GM12891 (cell line): ENCODE results near the gene RNU6-1.

Experiments used
- DNase-seq: peaks from one replicate; pipeline ENCODE4 v3.0.0; 2011; ENCODE audit warnings: low spot score; ENCODE audit not compliant: insufficient read length
- FAIRE-seq: peaks from 2 replicates; lab custom pipeline; 2011; peaks lifted over from hg19 to GRCh38; lab: Jason Lieb, UNC
- PAX5 ChIP-seq: IDR thresholded peaks from 2 replicates; pipeline ENCODE4 v1.6.1; 2011; ENCODE audit warnings: low read length, moderate library complexity, mild to moderate bottlenecking; ENCODE audit not compliant: insufficient read depth, severe bottlenecking
- POLR2A ChIP-seq: IDR thresholded peaks from 2 replicates; pipeline ENCODE4 v1.6.1; 2011; ENCODE audit warnings: low read depth, low read length, control low read depth
- POLR2AphosphoS5 ChIP-seq: IDR thresholded peaks from 2 replicates; pipeline ENCODE4 v1.6.1; 2011; ENCODE audit warnings: low read depth, low read length, control low read depth
- POU2F2 ChIP-seq: IDR thresholded peaks from 2 replicates; pipeline ENCODE4 v1.6.1; 2011; ENCODE audit warnings: low read depth, mild to moderate bottlenecking, control low read depth, low read length, moderate library complexity
- SPI1 ChIP-seq: IDR thresholded peaks from 2 replicates; pipeline ENCODE4 v1.6.1; 2011; ENCODE audit warnings: low read depth, low read length, control low read depth
- TAF1 ChIP-seq: IDR thresholded peaks from 2 replicates; pipeline ENCODE4 v1.6.1; 2011; ENCODE audit warnings: low read depth, low read length, control low read depth

Gene RNU6-1

DNA sequence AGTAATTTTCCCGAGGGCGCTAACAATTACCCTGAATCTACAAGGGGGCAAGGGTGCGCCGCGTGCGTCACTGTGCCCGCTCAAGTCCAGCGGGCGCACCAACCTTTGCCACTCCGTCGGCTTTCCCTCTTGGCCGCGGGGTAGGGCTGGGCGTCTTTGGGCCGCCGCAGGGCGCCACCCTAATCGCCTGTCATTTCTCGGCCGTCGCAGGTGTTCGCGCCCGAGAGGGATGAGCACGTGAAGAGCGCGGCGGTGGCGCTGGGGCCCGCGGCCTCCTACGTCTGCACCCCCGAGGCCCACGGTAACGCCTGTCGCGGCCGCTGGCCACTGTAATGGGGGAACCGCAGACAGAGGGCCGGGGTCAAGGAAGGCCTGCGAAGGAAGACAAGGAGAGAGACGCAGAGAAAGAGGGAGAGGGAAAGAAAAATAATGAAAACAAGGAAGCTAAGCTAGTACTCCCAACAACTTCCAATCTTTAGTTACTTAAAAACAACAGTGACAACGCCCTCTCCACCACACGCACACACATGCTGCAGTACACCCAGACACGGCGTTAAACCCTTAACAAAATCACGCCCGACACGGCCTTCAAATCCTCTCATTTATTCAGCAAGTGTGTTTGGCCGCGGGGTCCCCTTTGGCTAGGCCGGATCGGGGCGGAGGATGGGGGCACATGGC is 10.7 kb downstream of the RNU6-1 start:
- FAIRE-seq = no peak
- TF ChIP-seq POLR2A (no peak), SPI1 (no peak), PAX5 (no peak), POLR2AphosphoS5 (no peak), TAF1 (no peak), POU2F2 (no peak)
- no peak for DNase-seq

DNA sequence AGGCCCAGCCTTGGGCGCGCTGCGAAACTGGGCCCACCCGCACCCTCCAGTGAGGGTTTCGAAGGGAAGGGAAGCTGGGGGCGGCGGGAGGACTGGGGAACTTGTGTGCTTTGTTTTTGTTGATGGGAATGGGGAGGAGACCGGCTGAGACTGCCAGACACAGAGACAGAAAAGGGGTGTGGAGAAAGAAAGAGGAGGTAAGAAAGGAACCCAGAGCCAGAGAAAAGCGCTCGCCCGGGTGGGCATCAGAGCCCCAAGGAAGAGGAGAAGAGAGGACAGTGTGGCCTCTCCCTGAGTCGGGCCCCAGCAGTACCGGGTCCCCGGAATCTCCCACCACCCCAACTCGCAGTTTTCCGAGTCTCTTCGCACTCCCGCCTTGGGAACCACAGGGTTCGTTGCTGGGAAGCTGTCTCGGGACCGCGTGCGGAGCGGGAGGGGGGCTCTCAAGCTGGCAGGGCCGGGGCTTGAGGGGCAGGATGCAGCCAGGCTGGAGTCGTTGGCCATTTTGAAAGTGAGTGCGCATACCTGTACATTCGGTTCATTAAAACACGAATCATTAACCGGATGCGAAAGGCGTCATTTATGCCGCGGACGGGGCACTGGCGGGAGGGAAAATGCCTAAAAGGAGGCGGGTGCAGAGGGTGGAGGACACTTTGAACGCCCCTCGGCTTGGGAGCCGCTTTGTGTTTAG is 11.4 kb downstream of the RNU6-1 start:
- TF ChIP-seq POU2F2 (no peak), SPI1 (no peak), POLR2AphosphoS5 (no peak), TAF1 (no peak), PAX5 (no peak), POLR2A (no peak)
- DNase-seq = no peak
- FAIRE-seq = no peak

DNA sequence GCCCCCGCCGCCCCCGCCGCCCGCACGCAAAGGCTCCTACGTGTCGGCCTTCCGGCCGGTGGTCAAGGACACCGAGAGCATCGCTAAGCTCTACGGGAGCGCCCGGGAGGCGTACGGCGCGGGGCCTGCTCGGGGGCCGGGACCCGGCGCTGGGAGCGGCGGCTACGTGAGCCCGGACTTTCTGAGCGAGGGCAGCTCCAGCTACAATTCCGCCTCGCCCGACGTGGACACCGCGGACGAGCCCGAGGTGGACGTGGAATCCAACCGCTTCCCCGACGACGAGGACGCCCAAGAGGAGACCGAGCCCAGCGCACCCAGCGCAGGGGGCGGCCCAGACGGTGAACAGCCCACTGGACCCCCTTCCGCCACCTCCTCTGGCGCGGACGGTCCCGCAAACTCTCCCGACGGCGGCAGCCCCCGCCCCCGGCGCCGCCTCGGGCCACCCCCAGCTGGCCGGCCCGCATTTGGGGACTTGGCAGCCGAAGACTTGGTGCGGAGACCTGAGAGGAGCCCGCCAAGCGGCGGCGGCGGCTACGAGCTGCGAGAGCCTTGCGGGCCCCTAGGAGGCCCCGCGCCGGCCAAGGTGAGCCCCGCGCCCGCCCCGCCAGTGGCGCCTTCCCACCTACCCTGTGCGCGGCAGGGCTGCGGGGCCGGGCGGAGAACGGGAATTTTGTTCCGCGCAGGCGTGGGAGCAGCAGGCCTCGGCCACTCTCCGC is 12.1 kb downstream of the RNU6-1 start:
- no peak for TF ChIP-seq POU2F2
- TF ChIP-seq SPI1 = no peak
- no peak for TF ChIP-seq TAF1
- no peak for TF ChIP-seq POLR2A
- TF ChIP-seq POLR2AphosphoS5 = no peak
- no peak for TF ChIP-seq PAX5
- FAIRE-seq (no peak), DNase-seq (no peak)

DNA sequence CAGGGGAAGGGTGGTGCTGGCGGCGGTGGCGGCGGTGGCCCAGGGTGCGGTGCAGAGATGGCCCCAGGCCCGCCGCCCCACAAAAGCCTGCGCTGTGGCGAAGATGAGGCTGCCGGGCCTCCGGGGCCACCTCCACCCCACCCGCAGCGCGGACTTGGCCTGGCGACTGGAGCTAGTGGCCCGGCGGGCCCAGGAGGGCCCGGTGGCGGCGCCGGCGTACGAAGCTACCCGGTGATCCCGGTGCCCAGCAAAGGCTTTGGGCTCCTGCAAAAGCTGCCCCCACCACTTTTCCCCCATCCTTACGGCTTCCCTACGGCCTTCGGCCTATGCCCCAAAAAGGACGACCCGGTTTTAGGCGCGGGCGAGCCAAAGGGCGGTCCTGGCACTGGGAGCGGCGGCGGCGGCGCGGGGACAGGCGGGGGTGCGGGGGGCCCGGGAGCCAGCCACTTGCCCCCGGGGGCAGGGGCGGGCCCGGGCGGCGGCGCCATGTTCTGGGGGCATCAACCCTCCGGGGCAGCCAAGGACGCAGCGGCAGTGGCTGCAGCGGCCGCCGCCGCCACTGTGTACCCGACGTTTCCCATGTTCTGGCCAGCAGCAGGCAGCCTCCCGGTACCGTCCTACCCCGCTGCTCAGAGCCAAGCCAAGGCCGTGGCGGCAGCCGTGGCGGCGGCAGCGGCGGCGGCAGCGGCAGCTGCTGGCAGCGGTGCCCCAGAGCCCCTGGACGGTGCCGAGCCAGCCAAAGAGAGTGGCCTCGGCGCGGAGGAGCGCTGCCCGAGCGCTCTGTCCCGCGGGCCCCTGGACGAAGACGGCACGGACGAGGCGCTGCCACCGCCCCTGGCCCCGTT is 12.9 kb downstream of the RNU6-1 start:
- TF ChIP-seq PAX5 (no peak), POU2F2 (no peak), POLR2A (no peak), TAF1 (no peak), SPI1 (no peak)
- DNase-seq = no peak
- no peak for FAIRE-seq

DNA sequence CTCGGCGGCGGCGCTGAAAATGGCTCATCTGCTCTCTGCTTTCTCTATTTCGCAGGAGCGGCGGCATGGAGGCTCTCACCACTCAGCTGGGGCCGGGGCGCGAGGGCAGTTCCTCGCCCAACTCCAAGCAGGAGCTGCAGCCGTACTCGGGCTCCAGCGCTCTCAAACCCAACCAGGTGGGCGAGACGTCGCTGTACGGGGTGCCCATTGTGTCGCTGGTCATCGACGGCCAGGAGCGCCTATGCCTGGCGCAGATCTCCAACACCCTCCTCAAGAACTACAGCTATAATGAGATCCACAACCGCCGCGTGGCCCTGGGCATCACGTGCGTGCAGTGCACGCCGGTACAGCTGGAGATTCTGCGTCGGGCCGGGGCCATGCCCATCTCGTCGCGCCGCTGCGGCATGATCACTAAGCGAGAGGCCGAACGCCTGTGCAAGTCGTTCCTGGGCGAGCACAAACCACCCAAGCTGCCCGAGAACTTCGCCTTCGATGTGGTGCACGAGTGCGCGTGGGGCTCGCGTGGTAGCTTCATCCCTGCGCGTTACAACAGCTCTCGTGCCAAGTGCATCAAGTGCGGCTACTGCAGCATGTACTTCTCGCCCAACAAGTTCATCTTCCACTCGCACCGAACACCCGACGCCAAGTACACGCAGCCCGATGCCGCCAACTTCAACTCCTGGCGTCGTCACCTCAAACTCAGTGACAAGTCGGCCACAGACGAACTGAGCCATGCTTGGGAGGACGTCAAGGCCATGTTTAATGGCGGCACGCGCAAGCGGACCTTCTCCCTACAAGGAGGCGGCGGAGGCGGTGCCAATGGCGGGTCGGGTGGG is 13.7 kb downstream of the RNU6-1 start:
- DNase-seq = no peak
- no peak for FAIRE-seq
- TF ChIP-seq POLR2AphosphoS5 (no peak), POLR2A (no peak), PAX5 (no peak), SPI1 (no peak), TAF1 (no peak), POU2F2 (no peak)

DNA sequence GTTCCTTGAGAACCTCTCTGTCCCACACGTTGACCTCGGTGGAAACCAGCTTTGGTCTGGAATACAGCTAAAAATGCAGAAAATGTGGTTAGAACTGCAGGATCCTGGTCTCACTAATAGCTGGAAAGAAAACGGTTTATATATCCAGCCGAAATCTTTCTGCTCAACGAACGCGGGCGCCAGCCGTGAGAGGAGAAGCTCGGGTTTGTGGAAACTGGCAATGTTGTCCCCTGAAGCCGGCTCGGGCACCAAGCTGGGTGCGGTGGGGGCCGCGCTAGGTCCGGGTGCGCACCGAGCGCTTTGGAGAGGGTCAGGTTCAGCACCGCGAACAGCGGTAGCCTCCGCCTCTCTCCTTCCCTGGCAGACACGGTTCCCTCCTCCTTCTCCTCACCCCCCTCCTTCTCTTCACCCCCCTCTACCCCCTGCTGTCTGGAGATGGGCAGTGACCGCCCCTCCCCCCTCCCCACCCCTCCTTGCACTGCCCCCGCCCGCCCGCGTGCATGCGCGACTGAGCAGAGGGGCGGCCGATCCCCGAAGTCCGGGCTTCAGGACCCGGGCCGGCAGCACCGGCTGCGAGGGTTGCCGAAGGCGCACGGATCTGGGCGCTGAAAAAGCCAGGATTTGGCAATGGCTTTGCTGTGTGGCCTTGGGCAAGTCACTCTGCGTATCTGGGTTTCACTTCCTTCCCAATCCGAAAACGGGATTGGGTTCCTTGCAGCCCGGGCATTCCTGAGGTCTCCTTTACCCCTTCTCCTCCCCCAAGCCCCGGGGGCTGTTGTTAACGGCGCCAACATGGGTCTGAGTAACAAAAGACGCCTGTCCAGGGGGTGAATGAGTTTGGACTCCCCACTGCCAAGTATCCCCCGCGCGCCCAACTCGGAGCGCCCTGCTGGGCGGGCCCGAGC is 14.6 kb downstream of the RNU6-1 start, which contains the start of gene SKOR1:
SKOR1 (plus strand) TSS at position 534 of the 905 bp plus-strand sequence; CDS start at position 628, 94 bp downstream.
- no peak for TF ChIP-seq PAX5
- TF ChIP-seq SPI1 = peak; percentile 52; the same call in 1 of the 2 replicates
- DNase-seq = no peak
- FAIRE-seq = no peak

DNA sequence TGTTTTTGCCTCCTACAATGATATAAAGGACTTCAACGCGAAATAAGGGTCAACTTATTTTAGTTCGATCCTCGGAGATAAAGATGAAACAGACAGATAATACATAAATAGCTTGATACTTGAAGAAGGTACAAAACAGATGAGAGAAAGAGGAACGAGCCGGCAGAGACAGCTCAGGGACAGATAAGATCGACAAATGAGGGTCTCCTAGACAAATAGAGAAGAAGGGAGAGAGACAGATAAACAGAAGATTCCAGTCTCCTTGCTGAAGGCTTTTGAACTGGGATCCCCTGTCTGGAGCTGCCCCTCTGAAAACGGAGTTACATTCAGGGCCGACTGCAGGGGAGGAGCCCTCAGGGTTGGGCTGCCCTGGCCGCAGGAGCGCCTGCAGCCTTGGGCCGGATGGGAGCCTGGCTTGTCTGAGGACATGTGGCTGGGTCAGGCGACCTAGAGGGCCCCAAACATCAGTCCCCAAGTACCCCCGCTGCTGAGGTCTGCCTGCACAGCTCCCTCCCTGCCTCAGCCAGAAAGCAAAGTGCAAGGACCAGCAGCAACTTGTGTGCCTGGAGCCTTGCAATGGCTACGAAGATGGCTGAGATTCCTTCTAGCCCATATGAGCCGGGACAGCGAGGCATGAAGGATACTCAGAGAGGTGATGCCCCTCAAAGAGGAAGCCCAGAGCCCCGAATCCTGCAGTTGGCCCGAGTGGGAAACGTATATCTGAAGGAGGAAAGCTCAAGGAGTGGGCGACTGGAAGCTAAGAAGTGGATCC is 15.5 kb downstream of the RNU6-1 start:
- no peak for FAIRE-seq
- no peak for TF ChIP-seq TAF1
- no peak for TF ChIP-seq POLR2A
- no peak for TF ChIP-seq POLR2AphosphoS5
- no peak for TF ChIP-seq POU2F2
- no peak for TF ChIP-seq PAX5
- TF ChIP-seq SPI1 = no peak

More for the DNA sequence above, 15.5 kb downstream of the RNU6-1 start:
- no peak for DNase-seq
